GM23338 (cell line): ENCODE data around the gene ATXN7L3. TPM values are rescaled to one million over a fixed set of nuclear protein-coding genes. Genes with fewer than 3 reads are reported as not detected.

Source experiments
- ATAC-seq: fragments of 200-7000 bp; cut with Tn5 transposase; 3 replicates; pipeline ENCODE4 v1.9.1; 2020
- DNase-seq: peaks from one replicate; pipeline ENCODE4 v3.0.0-alpha.2; 2015; ENCODE audit warnings: low spot score
- H2AFZ ChIP-seq: fragments of 200-600 bp; sonication (generic); 2 replicates; pipeline ENCODE4 v1.8.0; 2016; ENCODE audit warnings: antibody characterized with exemption, mild to moderate bottlenecking, moderate library complexity
- H3F3A ChIP-seq: fragments of 200-600 bp; sonication (generic); replicated peaks from 2 replicates; pipeline ENCODE4 v1.8.0; 2017; ENCODE audit warnings: antibody characterized with exemption, mixed run types, low read depth
- H3K27ac ChIP-seq: fragments of 200-600 bp; sonication (generic); 2 replicates; pipeline ENCODE4 v1.6.1; 2016; ENCODE audit warnings: low read depth
- H3K27me3 ChIP-seq: fragments of 200-600 bp; sonication (generic); 2 replicates; pipeline ENCODE4 v1.8.0; 2016; ENCODE audit warnings: mild to moderate bottlenecking, mixed run types, moderate library complexity; ENCODE audit not compliant: insufficient read depth
- H3K36me3 ChIP-seq: fragments of 200-600 bp; sonication (generic); 2 replicates; pipeline ENCODE4 v1.8.0; 2016; ENCODE audit warnings: mild to moderate bottlenecking; ENCODE audit not compliant: insufficient read depth
- H3K4me1 ChIP-seq: fragments of 200-600 bp; sonication (generic); 2 replicates; pipeline ENCODE4 v1.8.0; 2016; ENCODE audit warnings: mild to moderate bottlenecking, moderate library complexity; ENCODE audit not compliant: insufficient read depth
- H3K4me2 ChIP-seq: fragments of 200-600 bp; sonication (generic); 2 replicates; pipeline ENCODE4 v1.7.1; 2017; ENCODE audit warnings: mixed run types
- H3K4me3 ChIP-seq: fragments of 200-600 bp; sonication (generic); 2 replicates; pipeline ENCODE4 v1.6.1; 2016; ENCODE audit warnings: mixed run types
- H3K79me2 ChIP-seq: fragments of 200-600 bp; sonication (generic); replicated peaks from 2 replicates; pipeline ENCODE4 v1.8.0; 2017; ENCODE audit warnings: mild to moderate bottlenecking; ENCODE audit not compliant: insufficient read depth
- H3K9me2 ChIP-seq: fragments of 200-600 bp; sonication (generic); 2 replicates; pipeline ENCODE4 v1.8.0; 2017; ENCODE audit not compliant: insufficient read depth
- H4K20me1 ChIP-seq: fragments of 200-600 bp; sonication (generic); replicated peaks from 2 replicates; pipeline ENCODE4 v1.8.0; 2017; ENCODE audit warnings: mild to moderate bottlenecking; ENCODE audit not compliant: insufficient read depth
- H3K27ac Mint-ChIP-seq: 2 replicates; pipeline ENCODE4 v1.8.0; 2020; ENCODE audit warnings: inconsistent platforms, mild to moderate bottlenecking, moderate library complexity, mixed read lengths
- H3K27me3 Mint-ChIP-seq: 3 replicates; pipeline ENCODE4 v1.8.0; 2022; ENCODE audit warnings: low read depth, mild to moderate bottlenecking, moderate library complexity, mixed read lengths, inconsistent platforms; ENCODE audit not compliant: insufficient read depth, poor library complexity
- H3K36me3 Mint-ChIP-seq: 3 replicates; pipeline ENCODE4 v1.8.0; 2021; ENCODE audit warnings: low read depth, mild to moderate bottlenecking, inconsistent platforms, moderate library complexity, mixed read lengths
- H3K4me1 Mint-ChIP-seq: 3 replicates; pipeline ENCODE4 v1.8.0; 2020; ENCODE audit warnings: mild to moderate bottlenecking, inconsistent platforms, mixed read lengths
- H3K4me3 Mint-ChIP-seq: 3 replicates; pipeline ENCODE4 v1.8.0; 2021; ENCODE audit warnings: moderate library complexity, mild to moderate bottlenecking, inconsistent platforms, mixed read lengths
- H3K9me3 Mint-ChIP-seq: 3 replicates; pipeline ENCODE4 v1.8.0; 2020; ENCODE audit warnings: moderate library complexity, mild to moderate bottlenecking, inconsistent platforms, mixed read lengths
- ZNF331 ChIP-seq: fragments of 250-450 bp; sonication (Bioruptor Pico); IDR thresholded peaks from 2 replicates; pipeline ENCODE4 v1.5.0; 2020; ENCODE audit warnings: low read depth, mild to moderate bottlenecking, moderate library complexity
- polyA plus RNA-seq: library from polyadenylated mRNA; unstranded; fragments of >200 nt; fragmentation: Nextera tagmentation; extraction: Ambion mirVana; gene quantifications from 2 replicates; pipeline ENCODE4 v1.2.1, GENCODE V29; 2016
- total RNA-seq: library from RNA; depleted of rRNA; stranded (reverse); fragments of >200 nt; shearing (Covaris generic); gene quantifications from 2 replicates; pipeline ENCODE4 v1.2.3, GENCODE V29; 2014
- TF ChIP-seq, protein P1 (sequence below): fragments of 250-450 bp; sonication (Bioruptor Pico); IDR thresholded peaks from 2 replicates; pipeline ENCODE4 v1.5.0; 2020; ENCODE audit warnings: mild to moderate bottlenecking, moderate library complexity
- TF ChIP-seq, protein P2 (sequence below), 2 experiments: fragments of 200-600 bp in 1 of 2; sonication (generic) in 1 of 2; conservative IDR thresholded peaks; 2 replicates each; pipeline versions ENCODE4 v1.5.1 to v1.6.1; 2016 to 2017; ENCODE audit warnings: antibody characterized with exemption in 2 of 2, low read depth in 2 of 2, mild to moderate bottlenecking in 2 of 2, moderate library complexity in 1 of 2

The ATXN7L3 gene
- total and polyA plus RNA-seq, 2 experiments from 2014 or later = 20.6 to 95.0 TPM

DNA sequence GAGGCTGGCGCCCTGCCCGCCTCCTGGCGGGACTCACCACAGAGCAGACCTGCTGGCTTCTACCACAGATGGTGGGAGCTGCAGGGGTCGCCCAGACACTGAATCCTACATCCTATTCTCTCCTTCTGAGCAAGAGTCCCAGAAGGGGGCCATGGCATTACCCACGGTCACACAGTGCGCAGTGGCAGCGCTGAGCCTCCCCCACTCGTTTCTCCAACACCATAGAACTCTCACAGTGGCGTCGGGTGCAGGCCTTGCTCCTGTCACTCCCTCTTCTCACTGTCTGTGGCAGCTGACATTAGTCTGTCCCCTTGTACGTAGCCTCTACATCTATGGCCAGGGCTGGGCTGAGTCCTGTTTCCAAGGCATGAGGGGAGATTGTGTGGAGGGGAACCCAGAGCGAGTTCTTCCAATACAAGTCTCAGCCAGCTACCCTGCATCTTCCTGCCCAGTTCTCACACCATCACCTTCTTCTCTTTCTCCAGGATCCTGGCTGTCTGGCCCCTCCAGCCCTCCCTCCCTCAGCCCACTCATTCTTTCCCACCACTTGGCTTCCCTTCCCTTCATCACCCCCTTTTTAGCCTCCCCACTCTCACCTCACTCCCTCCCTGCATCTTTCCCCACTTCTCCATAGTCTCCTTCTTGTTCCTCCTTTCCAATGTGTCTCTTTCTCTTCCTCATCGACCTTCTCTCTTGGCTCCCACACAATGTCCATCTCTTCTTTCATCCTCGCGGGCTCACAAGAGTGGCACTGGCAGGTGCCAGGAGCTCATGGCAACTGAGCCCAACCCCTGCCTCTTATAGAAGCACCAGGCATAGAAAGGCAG lies 13.9 kb upstream of the ATXN7L3 start:
- Histone ChIP-seq H3K36me3 (peaks cover 26% of the 10 kb centered on the region), H3K79me2 (peaks cover 18% of the 10 kb centered on the region), H4K20me1 (peaks cover 8% of the 10 kb centered on the region), H2AFZ (no peak overlapping the region), H3K4me2 (no peak overlapping the region), H3F3A (peaks cover 33% of the 10 kb centered on the region; the same call in 1 of the 2 replicates), H3K27me3 (no peaks in the 10 kb centered on the region), H3K9me2 (no peaks in the 10 kb centered on the region), H3K4me3 (no peak overlapping the region), H3K4me1 (peaks cover 9% of the 10 kb centered on the region; the same call in 1 of the 2 replicates), H3K27ac (no peak overlapping the region)
- DNase-seq (no peak), ATAC-seq (no peak)
- TF ChIP-seq, protein P1, sequence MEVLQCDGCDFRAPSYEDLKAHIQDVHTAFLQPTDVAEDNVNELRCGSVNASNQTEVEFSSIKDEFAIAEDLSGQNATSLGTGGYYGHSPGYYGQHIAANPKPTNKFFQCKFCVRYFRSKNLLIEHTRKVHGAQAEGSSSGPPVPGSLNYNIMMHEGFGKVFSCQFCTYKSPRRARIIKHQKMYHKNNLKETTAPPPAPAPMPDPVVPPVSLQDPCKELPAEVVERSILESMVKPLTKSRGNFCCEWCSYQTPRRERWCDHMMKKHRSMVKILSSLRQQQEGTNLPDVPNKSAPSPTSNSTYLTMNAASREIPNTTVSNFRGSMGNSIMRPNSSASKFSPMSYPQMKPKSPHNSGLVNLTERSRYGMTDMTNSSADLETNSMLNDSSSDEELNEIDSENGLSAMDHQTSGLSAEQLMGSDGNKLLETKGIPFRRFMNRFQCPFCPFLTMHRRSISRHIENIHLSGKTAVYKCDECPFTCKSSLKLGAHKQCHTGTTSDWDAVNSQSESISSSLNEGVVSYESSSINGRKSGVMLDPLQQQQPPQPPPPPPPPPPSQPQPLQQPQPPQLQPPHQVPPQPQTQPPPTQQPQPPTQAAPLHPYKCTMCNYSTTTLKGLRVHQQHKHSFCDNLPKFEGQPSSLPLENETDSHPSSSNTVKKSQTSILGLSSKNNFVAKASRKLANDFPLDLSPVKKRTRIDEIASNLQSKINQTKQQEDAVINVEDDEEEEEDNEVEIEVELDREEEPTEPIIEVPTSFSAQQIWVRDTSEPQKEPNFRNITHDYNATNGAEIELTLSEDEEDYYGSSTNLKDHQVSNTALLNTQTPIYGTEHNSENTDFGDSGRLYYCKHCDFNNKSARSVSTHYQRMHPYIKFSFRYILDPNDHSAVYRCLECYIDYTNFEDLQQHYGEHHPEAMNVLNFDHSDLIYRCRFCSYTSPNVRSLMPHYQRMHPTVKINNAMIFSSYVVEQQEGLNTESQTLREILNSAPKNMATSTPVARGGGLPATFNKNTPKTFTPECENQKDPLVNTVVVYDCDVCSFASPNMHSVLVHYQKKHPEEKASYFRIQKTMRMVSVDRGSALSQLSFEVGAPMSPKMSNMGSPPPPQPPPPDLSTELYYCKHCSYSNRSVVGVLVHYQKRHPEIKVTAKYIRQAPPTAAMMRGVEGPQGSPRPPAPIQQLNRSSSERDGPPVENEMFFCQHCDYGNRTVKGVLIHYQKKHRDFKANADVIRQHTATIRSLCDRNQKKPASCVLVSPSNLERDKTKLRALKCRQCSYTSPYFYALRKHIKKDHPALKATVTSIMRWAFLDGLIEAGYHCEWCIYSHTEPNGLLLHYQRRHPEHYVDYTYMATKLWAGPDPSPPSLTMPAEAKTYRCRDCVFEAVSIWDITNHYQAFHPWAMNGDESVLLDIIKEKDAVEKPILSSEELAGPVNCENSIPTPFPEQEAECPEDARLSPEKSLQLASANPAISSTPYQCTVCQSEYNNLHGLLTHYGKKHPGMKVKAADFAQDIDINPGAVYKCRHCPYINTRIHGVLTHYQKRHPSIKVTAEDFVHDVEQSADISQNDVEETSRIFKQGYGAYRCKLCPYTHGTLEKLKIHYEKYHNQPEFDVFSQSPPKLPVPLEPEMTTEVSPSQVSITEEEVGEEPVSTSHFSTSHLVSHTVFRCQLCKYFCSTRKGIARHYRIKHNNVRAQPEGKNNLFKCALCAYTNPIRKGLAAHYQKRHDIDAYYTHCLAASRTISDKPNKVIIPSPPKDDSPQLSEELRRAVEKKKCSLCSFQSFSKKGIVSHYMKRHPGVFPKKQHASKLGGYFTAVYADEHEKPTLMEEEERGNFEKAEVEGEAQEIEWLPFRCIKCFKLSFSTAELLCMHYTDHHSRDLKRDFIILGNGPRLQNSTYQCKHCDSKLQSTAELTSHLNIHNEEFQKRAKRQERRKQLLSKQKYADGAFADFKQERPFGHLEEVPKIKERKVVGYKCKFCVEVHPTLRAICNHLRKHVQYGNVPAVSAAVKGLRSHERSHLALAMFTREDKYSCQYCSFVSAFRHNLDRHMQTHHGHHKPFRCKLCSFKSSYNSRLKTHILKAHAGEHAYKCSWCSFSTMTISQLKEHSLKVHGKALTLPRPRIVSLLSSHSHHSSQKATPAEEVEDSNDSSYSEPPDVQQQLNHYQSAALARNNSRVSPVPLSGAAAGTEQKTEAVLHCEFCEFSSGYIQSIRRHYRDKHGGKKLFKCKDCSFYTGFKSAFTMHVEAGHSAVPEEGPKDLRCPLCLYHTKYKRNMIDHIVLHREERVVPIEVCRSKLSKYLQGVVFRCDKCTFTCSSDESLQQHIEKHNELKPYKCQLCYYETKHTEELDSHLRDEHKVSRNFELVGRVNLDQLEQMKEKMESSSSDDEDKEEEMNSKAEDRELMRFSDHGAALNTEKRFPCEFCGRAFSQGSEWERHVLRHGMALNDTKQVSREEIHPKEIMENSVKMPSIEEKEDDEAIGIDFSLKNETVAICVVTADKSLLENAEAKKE (CRISPR knock-in tag) = no peak
- TF ChIP-seq, protein P2, sequence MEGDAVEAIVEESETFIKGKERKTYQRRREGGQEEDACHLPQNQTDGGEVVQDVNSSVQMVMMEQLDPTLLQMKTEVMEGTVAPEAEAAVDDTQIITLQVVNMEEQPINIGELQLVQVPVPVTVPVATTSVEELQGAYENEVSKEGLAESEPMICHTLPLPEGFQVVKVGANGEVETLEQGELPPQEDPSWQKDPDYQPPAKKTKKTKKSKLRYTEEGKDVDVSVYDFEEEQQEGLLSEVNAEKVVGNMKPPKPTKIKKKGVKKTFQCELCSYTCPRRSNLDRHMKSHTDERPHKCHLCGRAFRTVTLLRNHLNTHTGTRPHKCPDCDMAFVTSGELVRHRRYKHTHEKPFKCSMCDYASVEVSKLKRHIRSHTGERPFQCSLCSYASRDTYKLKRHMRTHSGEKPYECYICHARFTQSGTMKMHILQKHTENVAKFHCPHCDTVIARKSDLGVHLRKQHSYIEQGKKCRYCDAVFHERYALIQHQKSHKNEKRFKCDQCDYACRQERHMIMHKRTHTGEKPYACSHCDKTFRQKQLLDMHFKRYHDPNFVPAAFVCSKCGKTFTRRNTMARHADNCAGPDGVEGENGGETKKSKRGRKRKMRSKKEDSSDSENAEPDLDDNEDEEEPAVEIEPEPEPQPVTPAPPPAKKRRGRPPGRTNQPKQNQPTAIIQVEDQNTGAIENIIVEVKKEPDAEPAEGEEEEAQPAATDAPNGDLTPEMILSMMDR (conservative IDR thresholded peaks at IDR 0.05; ENCODE audit: low read depth in 2 of 2) = no peak
- 0 out of 2 replicates have a peak, but pooled peaks have one; percentile 15 for TF ChIP-seq ZNF331 (CRISPR knock-in tag)
- Mint-ChIP-seq H3K9me3 (no peaks in the 10 kb centered on the region), H3K4me3 (no peak overlapping the region; the same call in 2 of the 3 replicates), H3K27ac (no peak overlapping the region), H3K36me3 (peaks cover 82% of the 10 kb centered on the region), H3K4me1 (peaks cover 24% of the 10 kb centered on the region), H3K27me3 (peaks cover 27% of the 10 kb centered on the region)
